A673 (cell line): ENCODE data around the gene RXRA. TPM values are rescaled to one million over a fixed set of nuclear protein-coding genes. Genes with fewer than 3 reads are reported as not detected.

ENCODE experiments used
- BruUV-seq: library from RNA; stranded (reverse); fragments of 400-500 nt; replicated peaks from 2 replicates; lab custom pipeline; 2021; lab: Mats Ljungman, UMichigan
- CTCF ChIA-PET: fragments of 300-600 bp; sonication (Branson Sonifier 250); formaldehyde crosslinking; loops from one replicate; lab custom pipeline; 2022; ENCODE audit warnings: antibody characterized with exemption; lab: Charles Lee
- POLR2A ChIA-PET: fragments of 300-600 bp; sonication (Branson Sonifier 250); formaldehyde crosslinking; loops from one replicate; lab custom pipeline; 2022; ENCODE audit warnings: antibody characterized with exemption; ENCODE audit not compliant: low non-redundant PET; lab: Charles Lee
- DNase-seq: peaks from one replicate; pipeline ENCODE4 v3.0.0-alpha.2; 2015; ENCODE audit warnings: low spot score
- H3K27ac ChIP-seq: fragments of 200-600 bp; sonication (generic); 2 replicates; pipeline ENCODE4 v1.5.1; 2016; ENCODE audit warnings: mixed run types, low read depth, mild to moderate bottlenecking, mixed read lengths, antibody characterized with exemption, low read length; ENCODE audit not compliant: poor library complexity, severe bottlenecking
- H3K27me3 ChIP-seq: fragments of 200-600 bp; sonication (generic); replicated peaks from 2 replicates; pipeline ENCODE4 v1.6.1; 2017; ENCODE audit warnings: mixed run types, low read depth, mild to moderate bottlenecking, mixed read lengths, antibody characterized with exemption, low read length; ENCODE audit not compliant: insufficient read depth, poor library complexity
- H3K36me3 ChIP-seq: fragments of 200-600 bp; sonication (generic); 2 replicates; pipeline ENCODE4 v1.6.1; 2016; ENCODE audit warnings: mixed run types, mild to moderate bottlenecking, mixed read lengths, antibody characterized with exemption, low read length; ENCODE audit not compliant: insufficient read depth, poor library complexity, severe bottlenecking
- H3K4me1 ChIP-seq: fragments of 200-600 bp; sonication (generic); 2 replicates; pipeline ENCODE4 v1.6.1; 2017; ENCODE audit warnings: mixed run types, mild to moderate bottlenecking, mixed read lengths, antibody characterized with exemption, low read length; ENCODE audit not compliant: insufficient read depth, poor library complexity, severe bottlenecking
- H3K4me3 ChIP-seq: fragments of 200-600 bp; sonication (generic); 2 replicates; pipeline ENCODE4 v1.5.1; 2016; ENCODE audit warnings: low read depth, mixed run types, mild to moderate bottlenecking, mixed read lengths, low read length; ENCODE audit not compliant: poor library complexity, severe bottlenecking
- H3K9me3 ChIP-seq: fragments of 200-600 bp; sonication (generic); 2 replicates; pipeline ENCODE4 v1.6.1; 2016; ENCODE audit warnings: mixed run types, low read depth, mild to moderate bottlenecking, mixed read lengths, antibody characterized with exemption, low read length; ENCODE audit not compliant: poor library complexity, severe bottlenecking
- EZH2 ChIP-seq: fragments of 200-600 bp; sonication (generic); IDR thresholded peaks from 2 replicates; pipeline ENCODE4 v1.6.1; 2017; ENCODE audit warnings: borderline replicate concordance, low read depth, mild to moderate bottlenecking, mixed read lengths, antibody characterized with exemption, low read length; ENCODE audit not compliant: poor library complexity, severe bottlenecking
- intact Hi-C: fragments of 100-400 bp; cut with micrococcal nuclease; formaldehyde crosslinking; loops from one replicate; pipeline ENCODE4 v1.10.0; 2022; ENCODE audit not compliant: unreplicated experiment
- total RNA-seq: library from RNA; stranded (reverse); gene quantifications from 2 replicates; pipeline ENCODE4 v1.2.3, GENCODE V29; 2021
- TF ChIP-seq, protein P1 (sequence below): fragments of 300-800, 200-600 bp; sonication (generic); conservative IDR thresholded peaks from 2 replicates; pipeline ENCODE4 v1.5.1; 2017; ENCODE audit warnings: low read depth, mild to moderate bottlenecking, antibody characterized with exemption, low read length, moderate library complexity, mixed read lengths

Gene RXRA
- total RNA-seq, 1 experiment from 2014 or later, result 54.1 TPM

DNA sequence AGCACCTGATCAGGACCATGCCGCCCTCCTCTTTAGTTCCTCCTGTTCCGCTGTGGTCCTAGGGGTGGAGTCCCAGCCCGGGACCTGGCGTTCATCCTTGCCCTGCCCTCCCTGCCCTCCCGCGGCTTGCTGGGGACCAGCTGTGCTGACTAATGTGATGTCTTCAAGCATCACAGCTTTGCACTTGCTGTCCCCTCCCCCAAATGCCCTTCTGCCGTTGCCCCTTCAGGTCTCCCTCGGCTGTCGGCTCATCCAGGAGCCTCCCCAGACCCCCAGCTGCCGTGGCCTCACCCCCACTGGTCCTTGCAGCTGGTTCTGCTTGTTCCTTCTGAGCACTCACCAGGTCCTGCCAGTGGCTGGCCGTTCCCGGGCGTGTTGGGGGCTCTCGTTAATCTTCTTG is 19.9 kb downstream of the RXRA start:
- Histone ChIP-seq H3K36me3 (no peaks in the 10 kb centered on the region), H3K4me1 (peaks cover 48% of the 10 kb centered on the region), H3K4me3 (no peak overlapping the region), H3K9me3 (no peaks in the 10 kb centered on the region), H3K27me3 (no peaks in the 10 kb centered on the region), H3K27ac (no peak overlapping the region)
- DNase-seq, result no peak
- TF ChIP-seq EZH2, result no peak
- TF ChIP-seq, protein P1, sequence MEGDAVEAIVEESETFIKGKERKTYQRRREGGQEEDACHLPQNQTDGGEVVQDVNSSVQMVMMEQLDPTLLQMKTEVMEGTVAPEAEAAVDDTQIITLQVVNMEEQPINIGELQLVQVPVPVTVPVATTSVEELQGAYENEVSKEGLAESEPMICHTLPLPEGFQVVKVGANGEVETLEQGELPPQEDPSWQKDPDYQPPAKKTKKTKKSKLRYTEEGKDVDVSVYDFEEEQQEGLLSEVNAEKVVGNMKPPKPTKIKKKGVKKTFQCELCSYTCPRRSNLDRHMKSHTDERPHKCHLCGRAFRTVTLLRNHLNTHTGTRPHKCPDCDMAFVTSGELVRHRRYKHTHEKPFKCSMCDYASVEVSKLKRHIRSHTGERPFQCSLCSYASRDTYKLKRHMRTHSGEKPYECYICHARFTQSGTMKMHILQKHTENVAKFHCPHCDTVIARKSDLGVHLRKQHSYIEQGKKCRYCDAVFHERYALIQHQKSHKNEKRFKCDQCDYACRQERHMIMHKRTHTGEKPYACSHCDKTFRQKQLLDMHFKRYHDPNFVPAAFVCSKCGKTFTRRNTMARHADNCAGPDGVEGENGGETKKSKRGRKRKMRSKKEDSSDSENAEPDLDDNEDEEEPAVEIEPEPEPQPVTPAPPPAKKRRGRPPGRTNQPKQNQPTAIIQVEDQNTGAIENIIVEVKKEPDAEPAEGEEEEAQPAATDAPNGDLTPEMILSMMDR, result no peak
- CTCF ChIA-PET, result interaction anchor here (0.6 kb wide), 1 partner anchor 97 kb away, joined by 4 read pairs; no protein-coding TSS in a partner anchor
- intact Hi-C loops, result no loop called here
- BruUV-seq, result no TSS peak
- POLR2A ChIA-PET, result interaction anchor here (0.6 kb wide), 1 partner anchor 1160 kb away, joined by 3 read pairs; no protein-coding TSS in a partner anchor

DNA sequence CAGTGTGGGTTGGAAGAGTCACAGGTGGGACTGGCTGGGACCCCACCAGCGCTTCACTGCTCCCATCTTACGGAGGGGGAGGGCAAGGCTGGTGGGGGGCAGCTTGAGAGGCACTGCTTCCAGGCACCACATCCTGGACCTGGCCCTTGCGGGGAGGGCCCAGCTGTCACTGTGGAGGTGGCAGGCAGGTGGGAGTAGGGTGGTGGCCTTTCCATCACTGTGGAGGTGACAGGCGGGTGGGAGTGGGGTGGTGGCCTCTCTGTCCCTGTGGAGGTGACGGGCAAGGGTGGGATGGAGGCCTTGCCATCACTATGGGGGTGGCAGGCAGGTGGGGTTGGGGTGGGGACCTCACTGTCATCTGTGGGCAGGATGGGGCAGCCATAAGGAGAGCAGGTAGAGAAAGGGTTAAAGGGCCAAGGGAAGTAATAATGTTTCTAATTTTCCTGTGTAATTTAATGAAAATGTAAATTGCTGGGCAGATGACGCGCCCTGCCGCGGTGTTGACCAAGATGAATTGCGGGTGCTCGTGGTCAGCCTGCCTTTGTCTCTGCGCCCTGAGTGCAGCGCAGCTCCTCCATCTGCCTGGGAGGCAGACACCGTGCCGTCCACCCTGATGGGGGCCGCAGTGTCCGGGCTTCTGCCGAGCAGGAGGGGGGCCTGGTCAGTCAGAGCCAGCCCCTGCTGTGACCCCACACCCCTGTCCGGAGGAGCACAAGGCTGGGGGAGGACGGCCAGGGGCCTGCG is 20.8 kb downstream of the RXRA start:
- no peak for DNase-seq
- TF ChIP-seq, protein P1, result no peak
- no peak for TF ChIP-seq EZH2
- BruUV-seq, result no TSS peak
- CTCF ChIA-PET, result no interaction called here
- POLR2A ChIA-PET, result no interaction called here
- H3K4me3 ChIP-seq, result no peak overlapping the region
- no peaks in the 10 kb centered on the region for H3K36me3 ChIP-seq
- peaks cover 51% of the 10 kb centered on the region for H3K4me1 ChIP-seq
- intact Hi-C loops, result no loop called here
- H3K27ac ChIP-seq, result no peak overlapping the region
- no peaks in the 10 kb centered on the region for H3K9me3 ChIP-seq
- H3K27me3 ChIP-seq, result no peaks in the 10 kb centered on the region

DNA sequence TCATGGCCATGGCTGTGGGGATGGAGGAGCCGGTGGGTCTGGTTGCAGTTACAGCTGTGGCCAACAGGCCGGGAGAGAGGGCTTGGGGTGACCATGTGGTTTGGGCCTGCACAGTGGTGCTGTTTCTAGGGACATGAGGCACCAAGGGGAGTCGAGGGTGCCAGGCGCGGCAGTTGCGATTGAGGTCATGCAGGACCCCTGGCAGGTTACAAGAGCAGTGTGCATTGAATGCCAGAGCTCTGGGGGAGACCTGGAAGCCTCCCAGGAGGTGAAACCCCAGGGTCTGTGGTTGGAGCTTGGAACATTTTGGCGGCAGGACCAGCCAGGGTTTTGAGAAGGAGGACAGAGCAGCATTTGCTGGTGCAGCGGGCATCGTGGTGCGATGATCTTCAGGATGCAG is 21.7 kb downstream of the RXRA start:
- BruUV-seq, result no TSS peak
- Histone ChIP-seq H3K36me3 (no peaks in the 10 kb centered on the region), H3K4me3 (no peak overlapping the region), H3K27ac (no peak overlapping the region), H3K9me3 (no peaks in the 10 kb centered on the region), H3K27me3 (no peaks in the 10 kb centered on the region), H3K4me1 (peaks cover 43% of the 10 kb centered on the region)
- intact Hi-C loops, result no loop called here
- no peak for DNase-seq
- ChIA-PET POLR2A (no interaction called here), CTCF (no interaction called here)
- TF ChIP-seq, protein P1, result no peak
- TF ChIP-seq EZH2, result no peak
